GM21526 (cell line): Measurements from ENCODE around the gene SLC10A7.

Experiments used
- ATAC-seq: cut with Tn5 transposase; IDR thresholded peaks from one replicate; pipeline ENCODE4 v1.9.1; 2021; ENCODE audit warnings: moderate library complexity; ENCODE audit not compliant: unreplicated experiment, low FRiP score

SLC10A7 gene

DNA sequence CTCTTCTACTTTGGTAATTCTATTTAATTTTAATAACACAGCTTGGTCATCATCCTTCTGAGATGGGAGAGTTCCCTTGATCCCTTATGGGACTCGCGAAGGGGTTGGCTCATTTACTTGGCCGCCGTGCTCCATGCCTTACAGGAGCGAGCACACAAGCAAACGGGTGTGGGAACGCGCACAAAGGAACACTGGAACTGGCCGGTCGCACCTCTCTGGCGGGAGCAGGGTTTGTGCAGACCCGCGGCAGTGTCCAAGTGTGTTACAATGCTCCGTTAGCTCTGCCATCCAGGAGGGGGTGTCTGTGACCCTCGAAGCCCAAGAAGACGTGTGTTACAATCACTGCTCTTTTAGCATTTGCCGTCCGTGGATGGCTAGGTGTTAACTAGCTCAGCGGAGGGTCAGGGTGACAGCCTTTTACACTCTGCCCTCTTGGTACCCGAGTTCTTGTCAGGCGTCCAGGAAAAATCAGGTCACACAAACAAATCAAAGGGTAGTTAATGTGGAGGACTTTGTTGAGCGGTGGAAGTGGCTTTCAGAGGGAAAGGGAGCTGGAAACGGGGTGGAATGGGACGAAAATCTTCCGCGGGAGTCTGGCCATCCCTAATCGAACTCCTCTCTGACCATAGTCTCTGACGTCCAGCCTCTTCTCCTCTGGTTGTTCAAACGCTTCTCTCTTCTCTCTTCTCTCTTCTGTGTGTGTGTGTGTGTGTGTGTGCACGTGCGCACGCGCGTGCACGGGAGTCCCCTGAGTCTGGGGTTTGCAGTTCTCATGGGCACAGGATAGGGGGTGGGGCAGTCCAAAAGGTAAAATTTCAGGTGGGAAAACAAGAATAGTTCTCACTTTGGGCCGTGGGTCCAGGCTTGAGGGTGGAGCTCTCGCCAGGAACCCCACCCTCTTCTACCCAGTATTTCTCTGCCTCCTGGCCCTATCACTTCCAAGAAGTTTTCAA, 76.3 kb downstream of the SLC10A7 start:
- no peak for ATAC-seq

DNA sequence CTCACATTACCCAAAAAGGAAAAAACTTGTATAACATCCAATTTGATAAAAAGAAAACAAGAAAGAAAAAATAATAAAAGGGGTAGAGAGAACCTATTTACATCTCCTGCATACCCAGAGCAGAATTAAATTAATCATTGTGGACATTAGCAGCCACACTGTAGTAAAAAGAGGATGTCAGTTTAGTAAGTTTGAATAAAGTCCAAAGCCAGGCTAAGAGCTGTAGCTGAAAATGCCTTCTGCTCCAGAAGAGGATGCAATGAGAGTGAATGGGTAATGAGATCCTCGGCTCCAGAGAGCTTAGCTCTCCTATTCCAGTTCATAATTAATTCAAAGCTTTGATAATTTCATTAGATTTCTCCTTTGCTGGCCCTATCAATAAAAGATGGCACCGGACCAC, 78.2 kb downstream of the SLC10A7 start:
- ATAC-seq, result no peak

GRCh38 chr4:146442801-146443200, 78.9 kb downstream of the SLC10A7 start:
- ATAC-seq, result no peak

- no peak for ATAC-seq
Observed at GRCh38 chr4:146439999-146440398, 81.7 kb downstream of the SLC10A7 start.

GRCh38 chr4:146439437-146439836, 82.3 kb downstream of the SLC10A7 start:
- no peak for ATAC-seq

DNA sequence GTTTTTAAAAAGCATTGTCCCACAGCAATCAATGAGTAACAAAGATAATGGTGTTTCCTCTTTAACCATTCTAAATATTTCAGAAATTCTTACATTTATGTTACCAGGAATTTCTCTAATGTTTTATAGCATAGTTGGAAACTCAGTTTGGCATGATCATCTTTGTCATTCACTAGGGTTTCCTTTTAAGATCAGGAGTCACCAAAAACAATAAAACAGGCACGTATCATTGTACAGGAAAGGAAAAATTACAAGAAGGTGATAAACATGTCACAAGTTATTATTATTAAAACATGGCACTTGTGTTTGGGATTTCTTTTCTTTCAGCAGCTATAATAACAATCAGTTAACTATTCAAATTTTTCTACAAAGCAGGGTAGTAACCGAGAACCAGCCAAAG, 84.0 kb downstream of the SLC10A7 start:
- ATAC-seq, result no peak

DNA sequence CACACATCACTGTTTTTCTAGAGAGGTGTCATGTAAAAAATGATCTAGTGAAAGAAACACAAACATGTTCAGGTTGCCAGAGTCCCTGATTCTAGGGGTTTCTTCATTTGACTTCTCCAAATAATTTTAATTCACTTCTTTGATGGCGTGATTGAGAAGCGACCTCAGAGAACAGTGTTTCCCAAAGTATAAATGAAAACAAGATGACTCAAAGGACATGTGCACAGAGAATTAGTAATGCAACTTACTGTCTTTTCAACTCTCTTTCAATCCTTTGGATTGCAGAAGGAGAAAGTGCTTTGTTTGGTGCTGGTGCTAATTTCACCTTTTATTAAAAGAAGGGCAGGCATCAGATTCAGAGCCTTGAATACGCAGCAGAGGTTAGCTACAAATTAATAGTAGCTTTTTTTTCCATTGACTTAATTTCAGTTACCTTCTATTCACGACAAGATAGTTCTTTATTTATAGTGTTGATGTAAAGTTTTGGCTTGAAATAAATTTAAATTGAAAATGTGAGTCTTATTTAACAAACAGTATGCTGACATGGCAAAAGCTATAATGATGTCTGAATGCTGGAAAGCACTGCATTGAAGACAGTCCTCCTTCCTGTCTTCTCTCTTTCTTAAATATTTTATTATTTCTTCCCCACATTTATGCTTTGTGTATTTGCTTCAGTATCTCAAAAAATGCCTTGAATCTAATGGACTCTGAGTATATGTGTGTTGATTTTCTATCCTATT, 85.1 kb downstream of the SLC10A7 start:
- no peak for ATAC-seq

DNA sequence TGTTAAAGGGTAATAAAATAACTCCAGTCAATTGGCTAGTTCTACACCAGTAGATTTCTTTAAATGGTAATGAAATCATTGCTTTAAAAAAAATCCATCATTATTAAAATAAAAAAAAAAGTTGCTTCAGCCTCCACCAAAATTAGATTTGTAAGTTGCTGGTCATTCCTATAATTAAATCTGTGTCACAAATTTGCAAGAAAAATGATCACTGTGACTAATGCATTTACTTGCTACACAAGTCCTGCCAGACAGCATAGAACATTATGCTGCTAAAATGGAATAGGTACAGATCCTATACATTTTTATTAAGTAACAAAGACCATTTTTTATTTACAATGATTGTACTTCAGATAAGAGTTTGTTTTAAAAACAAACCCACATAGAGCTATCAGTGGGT, 85.8 kb downstream of the SLC10A7 start:
- no peak for ATAC-seq

GRCh38 chr4:146432065-146432464, 89.7 kb downstream of the SLC10A7 start:
- ATAC-seq, result no peak

DNA sequence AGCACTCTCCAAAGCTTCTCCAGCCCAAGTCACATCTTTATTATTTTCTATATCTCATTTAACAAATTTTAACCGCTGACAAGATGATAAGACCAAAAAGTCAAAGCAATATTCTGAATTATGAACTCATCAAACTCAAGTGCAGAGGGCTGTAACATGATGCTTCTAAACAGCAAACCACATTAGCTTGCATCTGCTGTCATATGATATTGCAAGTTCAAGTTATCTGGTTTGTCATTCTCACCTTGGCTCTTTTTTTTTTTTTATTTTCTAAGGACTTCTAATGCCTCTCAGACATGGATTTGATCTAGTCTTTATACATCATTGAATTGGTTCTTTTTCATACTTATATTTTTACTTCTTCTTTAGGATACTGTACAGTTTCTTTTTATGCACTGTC, 93.4 kb downstream of the SLC10A7 start:
- no peak for ATAC-seq

DNA sequence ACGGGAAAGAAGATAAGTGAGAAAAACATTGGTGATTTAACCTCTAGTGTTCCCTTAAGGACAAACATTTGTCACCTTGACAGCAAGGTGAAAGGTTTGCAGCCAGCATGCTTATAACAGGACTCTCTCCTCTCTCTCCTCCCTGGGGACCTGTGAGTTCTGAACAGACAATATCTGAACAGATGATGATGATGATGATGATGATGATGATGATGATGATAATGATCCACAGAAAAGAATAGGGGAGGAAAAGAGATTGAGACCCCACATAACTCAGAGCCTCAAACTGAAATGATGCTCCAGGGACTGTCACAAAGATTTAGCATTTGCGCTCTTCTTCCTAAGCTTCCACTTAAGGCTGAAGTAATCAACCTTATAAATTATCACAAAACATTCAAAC, 103.9 kb downstream of the SLC10A7 start:
- no peak for ATAC-seq

DNA sequence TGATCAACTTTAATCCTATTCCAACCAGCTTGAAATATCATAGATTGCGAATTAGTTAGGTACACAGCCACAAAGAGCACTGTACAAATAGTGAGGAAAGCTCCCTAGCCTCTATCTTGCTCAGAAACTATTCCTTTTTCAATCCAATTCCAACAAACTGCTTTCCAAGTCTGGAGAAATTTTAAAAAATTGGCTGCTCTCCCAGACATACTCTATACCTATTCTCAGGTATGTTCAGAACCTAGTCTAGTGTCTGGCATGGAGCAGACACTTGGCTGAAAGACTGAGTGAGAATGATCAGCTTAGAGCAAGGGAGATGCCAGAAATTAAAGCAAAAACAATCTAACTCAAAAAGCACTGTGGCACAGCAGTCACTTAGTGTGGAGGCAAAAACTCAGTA, 105.9 kb downstream of the SLC10A7 start:
- no peak for ATAC-seq

DNA sequence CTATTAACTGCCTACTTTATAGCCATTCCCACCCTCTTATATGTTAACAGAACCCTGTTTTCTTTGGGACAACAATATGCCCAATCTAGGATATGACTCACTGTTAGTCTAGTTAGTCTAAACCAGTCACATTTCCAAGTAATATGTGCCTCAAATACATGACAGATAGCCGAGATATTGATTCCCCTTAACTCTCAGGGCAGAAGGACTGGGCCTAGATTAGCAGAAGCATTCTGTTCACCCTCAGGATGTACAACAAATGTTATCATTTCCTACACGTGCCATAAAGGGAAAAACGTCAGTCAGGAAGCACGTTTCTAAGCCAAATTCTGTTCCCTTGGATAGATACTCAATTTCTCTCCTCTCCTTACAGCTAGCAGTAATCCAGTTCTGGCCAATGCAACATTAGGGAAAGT, 114.1 kb downstream of the SLC10A7 start:
- ATAC-seq, result no peak

DNA sequence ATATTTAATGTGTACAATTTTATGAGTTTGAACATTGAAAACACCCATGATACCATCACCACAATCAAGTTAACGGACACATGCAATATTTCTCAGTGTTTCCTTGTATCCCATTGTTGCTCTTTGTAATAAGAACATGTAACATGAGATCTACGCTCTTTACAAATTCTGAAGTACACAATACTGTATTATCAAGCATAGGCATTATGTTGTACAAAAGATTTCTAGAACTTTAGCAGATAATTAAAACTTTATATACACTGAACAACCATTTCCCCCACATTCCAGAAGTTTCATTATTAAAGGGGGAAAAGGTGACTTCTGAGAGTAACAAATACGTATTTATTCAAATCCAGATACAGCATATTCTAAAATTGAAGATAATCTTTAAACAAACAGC, 114.5 kb downstream of the SLC10A7 start:
- ATAC-seq, result no peak

DNA sequence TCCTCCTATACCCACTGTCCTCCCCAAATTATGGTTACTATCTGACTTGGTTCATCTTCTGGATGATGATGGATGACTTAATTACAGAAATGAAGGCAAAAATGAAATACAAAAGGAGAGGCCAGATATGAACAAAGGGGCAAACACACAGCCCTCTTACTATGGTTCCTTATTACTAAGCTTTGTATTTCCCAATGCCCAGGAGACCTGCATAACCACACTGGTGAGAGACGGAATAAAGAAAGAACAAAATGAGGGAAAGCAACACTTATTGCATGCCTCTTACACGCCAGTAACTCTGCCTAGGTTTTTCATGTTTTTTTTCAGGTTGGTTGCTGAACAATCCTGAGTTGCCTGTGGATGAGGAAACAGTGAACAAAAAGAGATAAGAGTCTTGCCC, 120.5 kb downstream of the SLC10A7 start:
- ATAC-seq, result no peak

DNA sequence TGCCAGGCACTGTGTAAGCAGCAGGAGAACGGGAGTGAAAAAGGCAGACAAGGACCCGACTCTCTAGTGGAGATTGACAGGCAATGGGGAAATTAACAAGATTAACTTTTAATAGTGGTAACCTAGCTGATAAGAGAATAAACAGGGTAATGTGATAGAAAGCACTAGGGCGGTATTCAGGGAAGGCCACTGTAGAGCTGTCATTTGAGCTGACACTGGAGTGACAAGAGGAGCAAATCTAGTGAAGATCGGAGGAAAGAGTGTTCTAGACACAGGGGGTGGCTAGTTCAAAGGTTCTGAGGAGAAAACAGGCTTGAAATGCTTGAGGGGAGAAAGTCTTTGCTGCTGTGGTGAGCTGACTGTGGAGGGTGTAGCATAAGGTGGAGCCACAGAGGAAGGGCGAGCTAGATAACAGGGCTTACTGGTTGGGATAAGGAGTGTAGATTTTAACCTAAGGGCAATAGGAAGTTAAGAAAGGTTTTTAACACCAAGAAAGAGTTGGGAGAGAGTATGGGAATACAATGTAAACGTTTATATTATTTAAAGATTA, 122.8 kb downstream of the SLC10A7 start:
- ATAC-seq, result no peak

- ATAC-seq, result no peak
Observed at GRCh38 chr4:146398404-146398803, 123.3 kb downstream of the SLC10A7 start.

DNA sequence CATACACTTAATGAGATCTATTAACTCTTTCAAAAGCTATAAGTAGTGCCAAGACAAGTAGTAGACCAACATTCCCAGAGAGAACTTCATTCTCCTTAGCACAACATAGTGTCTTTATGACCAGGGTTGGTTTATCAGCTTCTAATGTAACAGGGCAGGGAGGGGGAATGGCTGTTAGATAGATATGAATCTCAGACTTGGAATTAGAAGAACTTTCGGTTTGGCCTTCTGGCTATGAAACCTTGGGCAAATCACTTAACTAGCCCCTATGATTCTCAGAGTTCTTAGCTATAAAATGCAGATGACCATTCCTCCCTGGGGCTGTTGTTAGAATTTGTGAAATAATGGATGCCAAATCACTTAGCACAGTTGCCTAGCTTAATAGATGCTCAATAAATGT, 132.2 kb downstream of the SLC10A7 start:
- ATAC-seq, result no peak

DNA sequence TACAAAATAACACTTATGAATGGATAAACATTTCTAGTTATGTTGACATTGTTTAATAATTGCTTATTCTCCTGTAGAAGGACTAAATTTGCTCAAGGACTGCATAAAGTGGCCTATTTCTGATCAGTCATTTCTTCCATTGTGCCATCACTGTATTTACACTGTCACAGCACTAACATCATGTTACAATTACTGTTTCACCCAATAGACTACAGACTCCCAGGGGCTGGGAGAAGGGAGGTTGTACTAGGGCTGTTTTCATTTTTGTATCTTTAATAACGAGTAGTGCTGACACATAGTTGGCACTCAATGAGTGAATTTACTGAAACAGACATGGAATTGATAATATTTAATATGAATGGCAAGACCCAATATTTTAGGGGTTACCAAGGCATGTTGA, 139.5 kb downstream of the SLC10A7 start:
- no peak for ATAC-seq

- no peak for ATAC-seq
Observed at GRCh38 chr4:146381263-146381872, 140.4 kb downstream of the SLC10A7 start.

- ATAC-seq, result no peak
Observed at GRCh38 chr4:146379744-146380143, 142.0 kb downstream of the SLC10A7 start.
